Neutrophil (primary cell): ENCODE data around the gene ERCC8.
A peak's percentile ranks its signal among the peaks of the same experiment; 100 is the strongest.
"Not testable (repeated sequence)": the region's sequence is repeated elsewhere in the genome, so short reads cannot be mapped to it uniquely, and the experiment has no call there.

Experiments
- H3K27ac ChIP-seq: fragments of 200-600 bp; sonication (generic); 2 replicates; pipeline ENCODE4 v1.5.1; 2016; ENCODE audit warnings: mild to moderate bottlenecking, moderate library complexity
- H3K27me3 ChIP-seq: fragments of 200-600 bp; sonication (generic); 2 replicates; pipeline ENCODE4 v1.6.0; 2016; ENCODE audit warnings: mild to moderate bottlenecking
- H3K36me3 ChIP-seq: fragments of 200-600 bp; sonication (generic); 2 replicates; pipeline ENCODE4 v1.5.1; 2017
- H3K4me1 ChIP-seq, 2 experiments: fragments of 200-600 bp in 1 of 2; sonication (generic) in 1 of 2; 1 replicate in 1 of 2; 2 replicates in 1 of 2; pipeline versions ENCODE4 v1.5.1 to v1.6.1; 2013 to 2016; ENCODE audit warnings: low read depth in 1 of 2, low read length in 1 of 2, mild to moderate bottlenecking in 1 of 2, moderate library complexity in 1 of 2; ENCODE audit not compliant: control insufficient read depth in 1 of 2, insufficient read depth in 1 of 2
- H3K4me3 ChIP-seq, 2 experiments: fragments of 200-600 bp in 1 of 2; sonication (generic) in 1 of 2; 1 replicate in 1 of 2; 2 replicates in 1 of 2; pipeline ENCODE4 v1.5.1; 2013 to 2016; ENCODE audit warnings: low read depth in 1 of 2, low read length in 1 of 2, mild to moderate bottlenecking in 1 of 2, moderate library complexity in 1 of 2
- H3K9me3 ChIP-seq: fragments of 200-600 bp; sonication (generic); 2 replicates; pipeline ENCODE4 v1.5.1; 2016
- TF ChIP-seq, protein P1 (sequence below): fragments of 200-600 bp; sonication (generic); IDR thresholded peaks from 2 replicates; pipeline ENCODE4 v1.5.1; 2016; ENCODE audit warnings: antibody characterized with exemption

ERCC8 gene, protein sequence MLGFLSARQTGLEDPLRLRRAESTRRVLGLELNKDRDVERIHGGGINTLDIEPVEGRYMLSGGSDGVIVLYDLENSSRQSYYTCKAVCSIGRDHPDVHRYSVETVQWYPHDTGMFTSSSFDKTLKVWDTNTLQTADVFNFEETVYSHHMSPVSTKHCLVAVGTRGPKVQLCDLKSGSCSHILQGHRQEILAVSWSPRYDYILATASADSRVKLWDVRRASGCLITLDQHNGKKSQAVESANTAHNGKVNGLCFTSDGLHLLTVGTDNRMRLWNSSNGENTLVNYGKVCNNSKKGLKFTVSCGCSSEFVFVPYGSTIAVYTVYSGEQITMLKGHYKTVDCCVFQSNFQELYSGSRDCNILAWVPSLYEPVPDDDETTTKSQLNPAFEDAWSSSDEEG

DNA sequence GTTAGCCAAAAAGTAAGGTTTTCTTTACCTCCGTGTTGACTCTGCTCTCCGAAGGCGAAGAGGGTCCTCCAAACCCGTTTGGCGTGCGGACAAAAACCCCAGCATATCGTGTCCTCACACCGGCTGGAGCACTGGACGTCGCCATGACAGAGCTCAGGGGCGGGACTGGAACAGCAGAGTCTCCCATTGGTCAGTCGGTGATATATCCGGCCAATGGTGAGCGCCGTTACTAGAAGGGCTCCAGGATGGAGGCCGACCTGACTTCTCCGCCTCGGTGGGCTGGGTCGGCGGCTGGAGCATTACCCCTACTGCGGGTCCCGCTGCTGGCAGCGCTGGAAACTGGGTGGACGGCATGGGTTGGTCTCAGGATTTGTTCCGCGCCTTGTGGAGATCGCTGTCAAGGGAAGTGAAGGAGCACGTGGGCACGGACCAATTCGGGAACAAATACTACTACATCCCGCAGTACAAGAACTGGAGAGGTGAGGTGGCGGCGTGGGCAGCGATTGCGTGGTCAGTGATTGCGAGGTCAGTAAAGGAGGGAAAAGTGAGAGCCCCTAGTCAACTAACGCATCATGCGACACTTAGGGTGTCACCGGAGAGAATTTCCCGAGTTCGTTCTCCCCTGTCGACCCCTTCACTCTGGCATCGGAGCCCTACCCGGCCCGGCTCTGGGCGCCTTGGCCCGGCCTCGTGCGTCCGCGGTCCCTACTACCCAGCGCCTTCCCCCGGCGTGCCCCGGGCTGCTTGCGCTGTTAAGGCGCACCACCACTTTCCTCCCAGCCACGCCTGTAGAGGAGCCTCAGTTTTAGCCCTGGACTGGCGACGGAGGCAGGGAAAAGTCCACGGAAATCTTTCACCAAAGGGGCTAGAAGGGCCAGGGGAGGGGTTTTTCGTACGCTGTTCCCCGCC is at the start of gene ERCC8, which contains the start of gene NDUFAF2:
Gene ERCC8, minus strand, starts transcription at position 167 of the 909 bp plus-strand sequence. Its CDS starts 62 bp downstream, at position 105.
Gene NDUFAF2, plus strand, starts transcription at position 302 of the 909 bp plus-strand sequence. Its CDS starts 51 bp downstream, at position 353.
- H3K27me3 ChIP-seq: peaks cover 14% of the 10 kb centered on the region
- no peaks in the 10 kb centered on the region for H3K9me3 ChIP-seq
- H3K27ac ChIP-seq: peak within 1 kb of the TSS; percentile 74
- TF ChIP-seq, protein P1, sequence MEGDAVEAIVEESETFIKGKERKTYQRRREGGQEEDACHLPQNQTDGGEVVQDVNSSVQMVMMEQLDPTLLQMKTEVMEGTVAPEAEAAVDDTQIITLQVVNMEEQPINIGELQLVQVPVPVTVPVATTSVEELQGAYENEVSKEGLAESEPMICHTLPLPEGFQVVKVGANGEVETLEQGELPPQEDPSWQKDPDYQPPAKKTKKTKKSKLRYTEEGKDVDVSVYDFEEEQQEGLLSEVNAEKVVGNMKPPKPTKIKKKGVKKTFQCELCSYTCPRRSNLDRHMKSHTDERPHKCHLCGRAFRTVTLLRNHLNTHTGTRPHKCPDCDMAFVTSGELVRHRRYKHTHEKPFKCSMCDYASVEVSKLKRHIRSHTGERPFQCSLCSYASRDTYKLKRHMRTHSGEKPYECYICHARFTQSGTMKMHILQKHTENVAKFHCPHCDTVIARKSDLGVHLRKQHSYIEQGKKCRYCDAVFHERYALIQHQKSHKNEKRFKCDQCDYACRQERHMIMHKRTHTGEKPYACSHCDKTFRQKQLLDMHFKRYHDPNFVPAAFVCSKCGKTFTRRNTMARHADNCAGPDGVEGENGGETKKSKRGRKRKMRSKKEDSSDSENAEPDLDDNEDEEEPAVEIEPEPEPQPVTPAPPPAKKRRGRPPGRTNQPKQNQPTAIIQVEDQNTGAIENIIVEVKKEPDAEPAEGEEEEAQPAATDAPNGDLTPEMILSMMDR: peak; percentile 6
- H3K4me3 ChIP-seq: peak within 1 kb of the TSS; percentile 70 to 87
- no peaks in the 10 kb centered on the region for H3K36me3 ChIP-seq
- peaks cover 25 to 32% of the 10 kb centered on the region in 2 experiments for H3K4me1 ChIP-seq

DNA sequence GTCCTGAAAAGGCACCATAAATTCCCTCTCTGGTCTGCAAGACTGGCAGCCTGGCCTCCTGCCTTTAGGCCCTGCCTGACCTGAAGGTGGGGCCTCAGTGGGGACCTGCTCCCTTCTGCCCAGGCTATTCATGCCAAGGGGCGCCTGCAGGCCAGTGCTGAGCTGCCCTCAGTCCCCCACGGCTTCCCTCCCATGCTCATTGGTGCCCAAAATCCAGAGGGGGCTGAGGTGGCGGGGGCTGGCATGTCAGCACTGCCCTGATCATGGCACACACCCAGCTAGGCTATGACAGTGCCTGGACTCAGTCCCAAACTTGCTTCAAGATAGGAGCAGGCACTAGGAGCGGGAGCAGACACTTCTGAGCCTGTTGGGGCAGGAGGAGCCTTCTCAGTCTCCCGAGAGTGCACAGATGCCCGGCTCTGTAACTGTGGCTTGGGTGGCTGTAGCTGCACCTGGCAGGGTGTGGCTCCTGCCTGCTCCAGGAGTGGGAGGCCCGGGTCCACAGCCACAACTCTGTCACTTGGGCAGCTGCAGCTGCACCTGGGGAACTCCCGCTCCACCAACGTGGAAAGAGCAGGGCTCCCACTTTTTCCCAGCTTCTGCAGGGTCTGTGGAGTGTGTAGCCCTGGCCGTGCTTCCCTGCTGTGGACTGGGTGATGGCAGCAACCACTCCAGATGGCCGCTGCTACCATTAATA is 49.2 kb upstream of the ERCC8 start:
- Histone ChIP-seq H3K27ac (no peak overlapping the region), H3K27me3 (no peaks in the 10 kb centered on the region), H3K4me1 (no peaks in the 10 kb centered on the region), H3K9me3 (peaks cover 8% of the 10 kb centered on the region), H3K4me3 (no peak overlapping the region), H3K36me3 (no peaks in the 10 kb centered on the region)
- TF ChIP-seq, protein P1: no peak

DNA sequence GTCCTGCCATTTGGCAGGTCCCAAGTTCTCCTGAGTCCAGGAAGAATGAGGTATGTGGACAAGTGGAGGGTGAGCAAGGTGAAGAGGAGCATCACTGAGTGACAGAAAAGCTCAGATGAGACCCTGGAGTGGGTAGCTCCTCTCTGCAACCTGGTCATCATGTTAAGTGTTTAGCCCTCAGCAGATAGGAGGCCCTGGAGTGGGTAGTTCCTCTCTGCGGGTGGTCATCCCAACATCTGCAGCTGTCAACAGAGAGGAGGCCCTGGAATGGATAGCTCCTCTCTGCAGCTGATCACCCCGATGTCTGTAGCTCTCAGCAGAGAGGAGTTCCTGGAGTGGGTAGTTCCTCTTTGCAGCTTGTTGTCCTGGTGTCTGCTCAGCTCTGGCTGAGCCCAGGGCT is 48.6 kb upstream of the ERCC8 start:
- Histone ChIP-seq H3K4me1 (no peaks in the 10 kb centered on the region), H3K9me3 (peaks cover 8% of the 10 kb centered on the region), H3K4me3 (no peak overlapping the region), H3K36me3 (no peaks in the 10 kb centered on the region), H3K27ac (no peak overlapping the region), H3K27me3 (no peaks in the 10 kb centered on the region)
- TF ChIP-seq, protein P1: no peak

DNA sequence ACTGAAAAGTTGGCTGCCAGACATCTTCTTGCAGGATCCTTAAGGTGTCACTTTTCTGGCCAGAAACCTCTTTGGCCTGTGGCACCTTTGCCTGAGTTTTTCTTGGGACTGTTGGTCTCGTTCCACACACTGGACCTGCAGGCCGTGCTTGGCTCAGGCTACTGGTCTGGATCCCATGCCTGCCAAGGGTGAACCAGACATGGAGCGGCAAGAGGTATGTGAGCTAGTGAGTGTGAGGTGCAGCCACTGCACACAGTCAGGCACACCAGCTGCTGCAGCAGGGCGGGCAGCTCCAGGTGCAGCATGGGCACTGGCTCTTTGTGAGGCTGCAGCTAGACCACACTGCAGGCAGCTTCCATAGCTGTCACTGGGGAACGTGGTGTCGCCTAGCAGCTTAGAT is 48.0 kb upstream of the ERCC8 start:
- H3K27ac ChIP-seq: no peak overlapping the region
- no peak overlapping the region for H3K4me3 ChIP-seq
- H3K4me1 ChIP-seq: no peaks in the 10 kb centered on the region
- peaks cover 8% of the 10 kb centered on the region for H3K9me3 ChIP-seq
- no peaks in the 10 kb centered on the region for H3K36me3 ChIP-seq
- H3K27me3 ChIP-seq: no peaks in the 10 kb centered on the region
- TF ChIP-seq, protein P1: no peak

DNA sequence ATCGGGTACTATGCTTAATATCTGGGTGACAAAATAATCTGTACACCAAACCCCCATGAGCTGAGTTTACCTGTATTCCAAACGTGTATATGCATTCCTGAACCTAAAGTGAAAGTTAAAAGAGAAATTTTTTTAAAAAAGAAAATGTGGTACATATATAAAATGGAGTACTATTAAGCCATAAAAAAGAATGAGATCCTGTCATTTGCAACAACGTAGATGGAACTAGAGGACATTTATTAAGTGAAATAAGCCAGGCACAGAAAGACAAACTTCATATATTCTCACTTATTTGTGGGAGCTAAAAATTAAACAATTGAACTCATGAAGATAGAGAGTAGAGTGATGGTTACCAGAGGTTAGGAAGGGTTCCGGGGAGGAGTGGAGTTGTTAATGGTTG is 44.9 kb upstream of the ERCC8 start:
- TF ChIP-seq, protein P1: no peak
- no peaks in the 10 kb centered on the region for H3K27me3 ChIP-seq
- peaks cover 12% of the 10 kb centered on the region for H3K9me3 ChIP-seq
- H3K27ac ChIP-seq: no peak overlapping the region
- H3K4me1 ChIP-seq: no peaks in the 10 kb centered on the region
- no peaks in the 10 kb centered on the region for H3K36me3 ChIP-seq
- no peak overlapping the region for H3K4me3 ChIP-seq

DNA sequence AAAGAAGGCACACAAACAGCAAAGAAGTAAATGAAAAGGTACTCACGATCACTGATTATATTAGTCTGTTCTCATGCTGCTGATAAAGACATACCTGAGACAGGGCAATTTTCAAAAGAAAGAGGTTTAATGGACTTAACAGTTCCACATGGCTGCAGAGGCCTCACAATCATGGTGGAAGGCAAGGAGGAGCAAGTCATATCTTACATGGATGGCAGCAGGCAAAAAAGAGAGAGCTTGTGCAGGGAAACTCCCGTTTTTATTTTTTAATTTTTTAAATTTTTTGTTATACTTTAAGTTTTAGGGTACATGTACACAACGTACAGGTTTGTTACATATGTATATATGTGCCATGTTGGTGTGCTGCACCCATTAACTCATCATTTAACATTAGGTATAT is 37.3 kb upstream of the ERCC8 start:
- not testable (repeated sequence) for H3K36me3 ChIP-seq, H3K4me1 ChIP-seq, H3K4me3 ChIP-seq, H3K9me3 ChIP-seq, H3K27ac ChIP-seq, H3K27me3 ChIP-seq
